Measurements from ENCODE around the gene GRIK2.

DNA sequence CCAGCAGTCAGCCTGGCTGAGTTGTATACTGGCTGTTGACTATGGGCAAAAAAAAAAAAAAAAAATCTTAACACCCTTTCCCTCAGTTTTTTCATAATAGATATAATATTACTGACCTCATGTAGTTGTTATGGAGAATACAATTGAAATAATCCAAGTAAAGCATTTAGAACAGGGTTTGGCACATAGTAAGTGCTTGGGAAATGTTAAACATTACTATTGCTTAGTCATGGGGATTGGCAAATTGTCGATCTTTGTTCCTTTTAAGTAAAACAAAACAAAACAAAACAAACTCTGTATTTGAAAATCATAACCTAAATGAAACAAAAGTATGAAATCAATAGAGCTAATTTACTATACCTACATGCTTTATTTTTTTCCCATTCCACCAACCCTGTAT lies 458.4 kb downstream of the GRIK2 start:
- TF ChIP-seq, protein P1, sequence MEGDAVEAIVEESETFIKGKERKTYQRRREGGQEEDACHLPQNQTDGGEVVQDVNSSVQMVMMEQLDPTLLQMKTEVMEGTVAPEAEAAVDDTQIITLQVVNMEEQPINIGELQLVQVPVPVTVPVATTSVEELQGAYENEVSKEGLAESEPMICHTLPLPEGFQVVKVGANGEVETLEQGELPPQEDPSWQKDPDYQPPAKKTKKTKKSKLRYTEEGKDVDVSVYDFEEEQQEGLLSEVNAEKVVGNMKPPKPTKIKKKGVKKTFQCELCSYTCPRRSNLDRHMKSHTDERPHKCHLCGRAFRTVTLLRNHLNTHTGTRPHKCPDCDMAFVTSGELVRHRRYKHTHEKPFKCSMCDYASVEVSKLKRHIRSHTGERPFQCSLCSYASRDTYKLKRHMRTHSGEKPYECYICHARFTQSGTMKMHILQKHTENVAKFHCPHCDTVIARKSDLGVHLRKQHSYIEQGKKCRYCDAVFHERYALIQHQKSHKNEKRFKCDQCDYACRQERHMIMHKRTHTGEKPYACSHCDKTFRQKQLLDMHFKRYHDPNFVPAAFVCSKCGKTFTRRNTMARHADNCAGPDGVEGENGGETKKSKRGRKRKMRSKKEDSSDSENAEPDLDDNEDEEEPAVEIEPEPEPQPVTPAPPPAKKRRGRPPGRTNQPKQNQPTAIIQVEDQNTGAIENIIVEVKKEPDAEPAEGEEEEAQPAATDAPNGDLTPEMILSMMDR (IDR thresholded peaks at IDR 0.05) = no peak
- no peak for TF ChIP-seq POLR2A (IDR thresholded peaks at IDR 0.05)

Data from heart left ventricle (tissue), 13 donors.